GM18870 (cell line): ENCODE measurements around the gene ZDHHC17.

Experiments used
- ATAC-seq: cut with Tn5 transposase; IDR thresholded peaks from one replicate; pipeline ENCODE4 v1.9.1; 2021; ENCODE audit warnings: moderate library complexity; ENCODE audit not compliant: unreplicated experiment

ZDHHC17 gene

GRCh38 chr12:76813972-76814371, 50.1 kb downstream of the ZDHHC17 start:
- no peak for ATAC-seq

- ATAC-seq: no peak
Observed at GRCh38 chr12:76820888-76821482, 57.1 kb downstream of the ZDHHC17 start.

GRCh38 chr12:76830436-76830835, 66.5 kb downstream of the ZDHHC17 start:
- no peak for ATAC-seq

GRCh38 chr12:76836633-76837032, 72.7 kb downstream of the ZDHHC17 start:
- peak; percentile 55 for ATAC-seq

- ATAC-seq: no peak
Observed at GRCh38 chr12:76847260-76847659, 83.3 kb downstream of the ZDHHC17 start.

- no peak for ATAC-seq
Observed at GRCh38 chr12:76848132-76848531, 84.2 kb downstream of the ZDHHC17 start.

- ATAC-seq: no peak
Observed at GRCh38 chr12:76852106-76852505, 88.2 kb downstream of the ZDHHC17 start.

- ATAC-seq: no peak
Observed at GRCh38 chr12:76855271-76855670, 91.4 kb downstream of the ZDHHC17 start.

- ATAC-seq: no peak
Observed at GRCh38 chr12:76856018-76856644, 92.2 kb downstream of the ZDHHC17 start.

GRCh38 chr12:76859611-76860010, 95.7 kb downstream of the ZDHHC17 start:
- no peak for ATAC-seq

GRCh38 chr12:76860256-76860655, 96.3 kb downstream of the ZDHHC17 start:
- no peak for ATAC-seq

- no peak for ATAC-seq
Observed at GRCh38 chr12:76863005-76863670, 99.2 kb downstream of the ZDHHC17 start.

- no peak for ATAC-seq
Observed at GRCh38 chr12:76863837-76864236, 99.9 kb downstream of the ZDHHC17 start.

GRCh38 chr12:76864791-76865400, 101.0 kb downstream of the ZDHHC17 start:
- ATAC-seq: peak; percentile 72

GRCh38 chr12:76866151-76866567, 102.2 kb downstream of the ZDHHC17 start:
- ATAC-seq: no peak

GRCh38 chr12:76866726-76867125, 102.8 kb downstream of the ZDHHC17 start:
- no peak for ATAC-seq

GRCh38 chr12:76871082-76871481, 107.2 kb downstream of the ZDHHC17 start:
- ATAC-seq: no peak

GRCh38 chr12:76871742-76872141, 107.8 kb downstream of the ZDHHC17 start:
- no peak for ATAC-seq

- ATAC-seq: no peak
Observed at GRCh38 chr12:76872415-76872814, 108.5 kb downstream of the ZDHHC17 start.

- ATAC-seq: no peak
Observed at GRCh38 chr12:76874027-76874426, 110.1 kb downstream of the ZDHHC17 start.

GRCh38 chr12:76874491-76875190, 110.7 kb downstream of the ZDHHC17 start:
- ATAC-seq: no peak
